HG03064 (cell line): ENCODE data around the gene B4GALT4.

Experiments used
- ATAC-seq: cut with Tn5 transposase; IDR thresholded peaks from one replicate; pipeline ENCODE4 v1.9.1; 2021; ENCODE audit warnings: low read depth; ENCODE audit not compliant: unreplicated experiment

The B4GALT4 gene

DNA sequence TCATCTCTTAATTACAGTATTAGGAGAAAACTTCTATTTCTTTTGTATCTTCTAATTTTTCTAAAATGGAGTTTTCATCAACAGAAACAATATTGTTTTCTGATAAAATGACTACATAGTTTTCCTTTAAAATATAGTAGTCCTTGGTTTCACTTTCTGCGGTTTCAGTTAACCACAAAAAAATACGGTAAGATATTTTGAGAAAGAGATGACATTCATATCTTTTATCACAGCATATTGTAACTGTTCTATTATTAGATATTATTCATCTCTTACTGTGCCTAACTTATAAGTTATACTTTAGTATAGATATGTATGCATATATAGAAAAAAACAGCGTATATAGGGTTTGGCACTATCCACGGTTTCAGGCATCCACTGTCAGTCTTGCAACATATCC is 2.3 kb downstream of the B4GALT4 start:
- ATAC-seq: no peak

DNA sequence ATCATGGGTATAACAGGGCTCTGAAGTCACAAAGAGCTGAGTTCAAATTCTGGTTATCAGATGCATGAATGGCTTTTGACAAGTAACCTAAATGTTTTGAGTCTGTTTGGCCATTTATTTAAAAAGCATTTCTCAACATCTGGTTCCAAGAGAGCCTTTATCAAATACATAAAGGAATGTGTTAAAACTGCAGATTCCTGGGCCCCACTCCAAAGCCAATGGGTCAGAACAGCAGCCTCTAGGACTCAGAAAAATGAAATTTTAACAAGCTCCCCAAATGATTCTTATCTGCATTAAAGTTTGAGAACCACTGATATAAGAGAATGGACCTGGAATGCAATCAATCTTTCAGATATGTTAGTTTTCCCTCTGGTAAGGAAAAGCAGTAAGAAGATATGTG is 3.4 kb downstream of the B4GALT4 start:
- ATAC-seq: no peak

DNA sequence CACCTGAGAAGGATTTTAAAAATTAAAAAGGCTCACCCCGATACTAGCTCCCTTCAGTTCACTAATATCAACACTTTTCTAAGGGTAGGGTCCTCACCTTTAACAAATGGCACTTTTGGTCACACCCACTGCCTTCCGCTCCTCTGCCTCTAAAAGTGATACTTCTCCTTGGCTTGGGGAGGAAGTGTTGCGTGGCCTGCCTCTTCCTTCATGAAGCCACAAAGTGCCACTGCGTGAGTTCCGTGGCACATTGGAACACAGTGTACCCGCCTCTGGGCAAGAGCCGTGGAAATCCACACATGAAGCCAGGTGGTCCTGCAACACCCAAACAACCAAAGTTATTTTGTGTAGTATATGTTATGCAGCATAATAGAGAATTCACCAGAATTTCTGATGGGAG is 3.9 kb downstream of the B4GALT4 start:
- no peak for ATAC-seq

DNA sequence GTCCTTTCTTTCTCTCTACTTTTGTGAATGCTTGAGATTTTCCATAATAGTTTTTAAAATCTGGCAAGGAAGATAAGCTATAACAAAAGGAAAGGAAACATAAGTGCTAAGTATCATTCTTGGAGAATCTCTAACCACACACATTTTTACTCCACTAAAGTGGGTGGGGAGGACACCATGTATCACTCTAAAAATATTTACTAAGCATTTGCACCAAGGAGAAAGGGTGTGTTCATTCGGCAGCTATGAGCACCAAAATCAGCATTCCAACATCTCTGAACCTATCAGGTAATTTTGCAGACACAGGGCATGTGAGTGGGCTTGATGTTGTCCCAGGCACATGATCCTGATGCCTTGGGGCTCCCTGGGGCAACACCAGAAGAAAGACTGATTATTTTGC is 5.5 kb downstream of the B4GALT4 start:
- ATAC-seq: no peak

DNA sequence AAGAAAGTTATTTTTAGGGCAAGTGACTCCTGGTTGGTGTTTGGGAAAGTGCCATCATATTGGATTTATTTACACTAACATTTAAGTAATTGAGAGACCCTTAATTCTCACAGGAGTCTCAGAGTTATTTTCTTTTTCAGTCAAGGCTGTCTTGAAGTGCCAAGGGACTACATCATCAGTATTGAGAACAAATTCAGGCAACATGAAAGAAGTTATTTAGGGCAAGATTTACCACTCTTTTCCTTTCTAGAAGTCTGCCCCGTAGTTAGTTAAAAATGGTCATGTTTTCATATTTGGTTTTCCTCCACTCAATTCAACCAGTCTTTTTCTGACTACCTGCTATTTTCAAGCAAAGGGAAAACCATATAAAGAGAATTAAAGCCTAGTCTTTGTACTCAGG is 6.1 kb downstream of the B4GALT4 start:
- no peak for ATAC-seq

DNA sequence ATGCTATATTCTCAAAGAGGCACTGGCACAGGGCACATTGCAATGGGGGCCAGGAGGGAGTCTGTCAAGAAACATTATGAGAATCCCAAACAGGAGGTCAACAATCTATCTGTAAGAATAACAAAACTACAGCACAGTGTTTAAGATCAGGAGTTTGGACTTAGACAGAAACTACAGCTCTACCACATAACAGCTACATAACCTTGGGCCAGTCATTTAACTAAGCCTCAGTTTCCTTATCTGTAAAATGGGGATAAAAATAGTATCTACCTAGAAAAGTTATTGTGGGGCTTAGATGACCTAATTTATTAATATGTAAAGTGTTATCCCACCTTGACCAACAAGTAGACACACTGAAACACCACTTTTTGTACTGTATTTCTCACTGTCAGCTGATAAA is 9.9 kb downstream of the B4GALT4 start:
- ATAC-seq: no peak

DNA sequence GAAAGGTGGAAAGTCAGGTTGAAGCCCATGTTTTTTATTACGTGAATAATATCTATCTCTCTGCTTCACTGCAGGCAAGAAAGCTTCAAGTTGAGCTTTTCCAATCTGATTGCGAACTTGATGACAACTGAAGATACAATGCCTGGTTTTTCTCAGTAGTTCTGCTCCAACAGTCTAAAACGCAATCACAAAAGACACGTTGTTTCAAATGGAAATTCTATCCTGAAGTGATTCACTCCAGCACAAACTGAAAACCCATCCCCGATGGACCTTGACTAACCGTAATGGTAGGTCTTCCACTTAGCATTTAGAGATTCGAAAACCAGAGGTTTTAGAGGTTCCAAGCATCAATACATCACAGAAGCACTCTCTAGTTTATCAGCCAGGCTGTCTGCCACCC is 10.6 kb downstream of the B4GALT4 start:
- no peak for ATAC-seq

DNA sequence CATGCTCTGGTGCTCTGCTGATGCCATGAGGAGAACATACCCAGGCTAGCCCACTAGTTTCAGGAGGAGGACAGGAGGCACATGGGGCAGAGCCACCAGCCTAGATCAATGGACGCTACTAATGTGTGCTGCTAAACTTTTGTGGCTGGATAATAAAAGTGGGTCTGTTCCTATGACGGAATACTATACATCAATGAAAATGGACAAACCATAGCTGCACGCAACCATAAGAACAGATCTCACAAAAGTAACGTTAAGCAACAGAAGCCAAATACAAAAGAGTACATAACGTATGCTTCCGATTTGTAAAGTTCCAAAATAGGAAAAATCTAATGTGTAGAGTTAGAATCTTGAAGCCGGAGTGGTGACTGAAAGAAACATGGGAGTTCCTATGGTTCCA is 11.5 kb downstream of the B4GALT4 start:
- no peak for ATAC-seq

DNA sequence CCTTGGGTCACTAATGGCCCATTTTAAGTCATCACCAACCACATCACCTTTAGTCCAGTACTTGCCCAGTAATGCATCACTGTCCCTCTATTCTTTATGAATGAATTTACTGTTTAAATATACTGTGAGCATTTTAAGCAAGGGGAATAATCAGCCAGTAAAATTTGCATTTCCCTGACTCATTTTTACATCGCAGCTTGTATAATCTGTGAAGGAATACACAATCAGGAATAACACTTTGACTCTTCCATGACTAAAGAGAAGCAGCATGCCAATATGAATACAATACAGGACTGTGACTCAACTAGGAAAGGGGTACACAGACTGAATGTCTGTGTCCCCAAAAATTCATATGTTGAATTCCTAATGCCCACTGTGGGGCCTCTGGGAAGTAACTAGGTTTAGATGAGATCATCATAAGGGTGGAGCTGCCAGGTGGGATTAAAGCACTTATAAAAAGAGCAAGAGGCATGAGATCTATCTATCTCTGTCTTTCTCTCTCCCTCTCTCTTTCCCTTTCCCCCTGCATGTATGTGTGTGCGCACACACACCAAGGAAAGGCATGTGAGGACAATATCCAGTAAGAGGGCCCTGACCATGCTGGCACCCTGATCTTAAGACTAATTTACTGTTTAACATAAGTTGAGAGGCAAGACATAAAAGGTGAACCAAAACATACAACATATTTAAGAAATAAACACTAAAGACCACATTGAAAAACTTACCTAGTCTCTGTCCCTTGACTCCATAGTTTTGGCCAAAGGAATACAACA is 12.1 kb downstream of the B4GALT4 start:
- no peak for ATAC-seq

DNA sequence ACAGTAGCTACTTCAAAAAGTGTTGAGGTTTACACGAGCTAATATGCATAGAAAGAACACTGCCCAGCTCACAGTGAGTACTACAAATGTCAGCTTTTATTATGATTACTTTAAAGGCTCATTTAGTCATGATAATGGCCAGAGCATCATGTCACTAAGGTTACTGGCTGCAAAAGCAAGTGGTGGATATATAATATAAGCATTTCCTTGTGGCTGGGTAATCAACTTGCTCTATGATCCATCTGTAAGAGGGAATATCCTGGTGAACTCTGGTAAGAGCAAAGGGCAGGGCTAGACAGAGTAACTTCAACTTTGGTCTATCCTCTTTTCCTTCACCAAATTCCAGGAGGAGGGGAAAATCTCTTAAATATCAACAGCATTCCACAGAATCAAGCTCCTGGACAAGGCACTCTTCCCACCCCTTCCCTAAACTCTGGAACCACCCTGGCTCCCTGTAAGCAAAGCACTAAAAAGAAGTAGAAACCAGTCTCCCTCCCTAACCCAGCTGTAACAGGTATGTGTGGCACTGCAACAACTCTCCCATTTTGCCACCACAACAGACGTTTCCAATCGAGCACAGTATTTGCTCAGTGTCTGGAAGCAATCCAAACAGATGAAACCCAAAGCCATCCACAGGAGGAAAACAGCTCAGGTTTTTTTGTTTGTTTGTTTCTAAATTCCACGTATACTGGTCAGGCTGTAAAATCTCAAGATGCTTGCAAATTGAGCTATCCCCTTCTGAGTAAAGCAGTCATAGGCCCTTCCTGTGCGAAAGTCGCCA is 13.4 kb downstream of the B4GALT4 start:
- no peak for ATAC-seq

DNA sequence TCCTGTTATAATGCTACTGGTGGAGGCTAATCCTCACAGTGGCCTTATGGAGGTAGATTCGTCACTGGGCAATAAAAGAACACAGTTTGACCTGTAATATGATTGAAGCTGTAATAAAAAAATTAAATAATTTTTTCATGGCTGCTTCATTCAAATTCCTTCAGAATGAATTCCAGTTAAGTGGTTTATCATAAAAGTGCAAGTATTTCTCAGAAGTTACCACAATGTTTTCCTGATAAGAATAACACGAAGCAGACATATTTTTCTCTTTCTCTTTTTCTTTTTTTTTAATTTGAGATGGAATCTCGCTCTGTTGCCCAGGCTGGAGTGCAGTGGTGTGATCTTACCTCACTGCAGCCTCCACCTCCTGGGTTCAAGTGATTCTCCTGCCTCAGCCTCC is 15.6 kb downstream of the B4GALT4 start:
- ATAC-seq: no peak

DNA sequence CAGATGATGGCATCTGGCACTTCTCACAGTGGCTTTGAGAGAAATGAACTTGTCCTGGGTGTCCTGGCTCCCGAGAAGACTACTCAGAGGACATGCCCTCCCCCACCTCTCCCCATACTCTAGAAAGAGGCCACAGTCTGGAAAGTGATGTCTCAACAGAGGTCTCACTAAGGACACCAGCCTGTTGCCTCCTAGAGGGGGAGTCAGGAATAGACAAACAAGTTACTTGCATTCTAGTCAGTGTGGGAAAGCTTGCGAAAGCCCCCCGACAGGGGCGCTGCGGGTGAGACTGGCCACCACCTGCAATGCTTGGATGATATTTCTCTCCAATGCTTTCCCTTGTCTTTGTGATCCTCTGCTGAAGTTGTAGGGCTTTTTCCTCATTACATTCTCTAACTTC is 17.2 kb downstream of the B4GALT4 start:
- ATAC-seq: no peak

DNA sequence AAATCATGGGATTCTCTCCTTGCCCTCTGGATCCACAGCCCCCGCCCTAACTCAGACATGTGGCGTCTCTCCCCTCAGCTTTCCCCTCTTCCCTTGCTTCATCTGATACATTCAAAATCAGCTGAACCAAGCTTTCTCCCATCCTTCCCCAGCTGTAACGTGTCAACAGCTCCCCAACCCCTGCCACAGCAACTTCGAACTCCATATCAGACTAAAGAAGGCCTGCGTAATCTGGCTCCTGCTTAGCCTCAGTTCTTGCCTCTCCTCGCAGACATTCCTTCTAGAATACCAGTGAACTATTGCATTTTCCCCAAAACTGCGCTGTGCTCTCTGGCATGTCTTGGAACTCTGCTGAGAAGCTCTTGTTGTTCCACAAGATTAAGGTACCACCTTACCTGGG is 18.3 kb downstream of the B4GALT4 start:
- ATAC-seq: no peak

DNA sequence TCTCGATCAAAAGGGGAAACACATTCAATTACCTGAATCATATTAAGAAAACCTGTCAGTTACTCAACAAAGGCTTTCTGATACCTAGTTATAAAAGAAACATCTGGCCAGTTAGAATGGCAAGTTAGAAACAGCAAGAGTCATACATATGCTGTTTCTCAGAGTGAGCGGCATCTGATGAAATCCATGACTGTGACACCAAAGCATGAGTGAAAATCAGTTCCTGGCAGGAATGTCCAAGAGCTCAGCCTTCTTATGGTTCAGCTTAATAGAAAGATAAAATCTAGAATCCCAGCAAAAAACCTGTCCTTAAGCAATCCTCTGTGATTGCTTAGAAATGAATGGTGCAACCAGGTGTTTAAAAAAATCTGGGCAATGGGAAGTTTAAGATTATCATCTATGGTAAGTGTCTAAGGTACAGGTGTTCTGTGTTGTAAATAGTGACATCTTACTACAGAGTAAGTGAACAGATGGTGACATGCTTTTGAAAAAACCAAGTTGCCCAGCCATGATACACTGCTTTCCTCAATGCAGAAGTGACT is 18.8 kb downstream of the B4GALT4 start:
- no peak for ATAC-seq

DNA sequence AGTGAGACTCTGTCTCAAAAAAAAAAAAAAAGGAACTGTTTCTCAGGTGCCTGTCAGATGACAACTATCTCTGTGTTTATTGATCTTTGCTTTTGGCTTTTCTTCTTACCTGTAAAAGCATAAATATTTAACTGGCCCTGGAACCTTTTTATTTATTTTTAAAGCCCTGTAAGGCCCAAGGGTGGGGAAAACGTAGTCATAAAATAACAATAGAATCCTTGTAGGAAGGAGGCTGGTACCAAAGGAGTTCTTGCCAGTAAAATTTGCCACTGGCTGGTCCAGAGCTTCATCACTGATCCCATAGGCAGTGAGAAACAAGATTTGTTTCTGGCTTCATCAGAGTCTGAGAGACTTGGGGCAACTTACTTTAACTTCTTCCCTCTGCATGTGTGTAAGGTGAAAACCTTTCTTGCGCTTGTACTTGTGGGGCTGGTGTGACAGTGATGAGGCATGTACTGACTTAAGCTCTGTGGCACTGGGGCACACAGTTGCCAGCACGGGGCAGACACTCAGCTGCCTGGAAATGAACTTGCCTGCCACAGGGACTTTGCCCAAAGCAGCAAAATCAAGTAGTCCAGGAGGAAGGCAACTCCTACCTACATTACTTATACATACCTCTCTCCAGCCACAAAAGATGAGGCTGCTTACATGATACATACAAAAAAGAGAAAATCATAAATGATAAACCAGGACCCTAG is 19.6 kb downstream of the B4GALT4 start:
- ATAC-seq: no peak

DNA sequence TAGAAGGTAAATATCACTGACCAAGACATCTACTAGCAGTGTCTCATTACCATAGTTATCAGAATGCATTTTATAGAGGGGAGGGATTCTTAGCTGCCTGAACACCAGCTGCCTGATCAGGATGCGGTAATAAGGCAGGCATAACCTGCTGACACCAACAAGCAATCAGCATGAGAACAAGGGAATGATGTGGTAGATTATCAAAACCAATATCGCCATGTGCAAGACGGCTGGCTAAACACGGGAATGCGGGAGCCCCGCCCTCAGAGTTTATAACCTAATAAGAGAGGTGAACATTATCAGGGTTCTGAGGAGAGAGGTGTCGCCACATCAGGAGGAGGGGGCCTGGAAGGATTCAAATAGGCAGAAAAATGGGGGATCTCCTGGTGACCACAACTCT is 20.5 kb downstream of the B4GALT4 start:
- ATAC-seq: no peak

DNA sequence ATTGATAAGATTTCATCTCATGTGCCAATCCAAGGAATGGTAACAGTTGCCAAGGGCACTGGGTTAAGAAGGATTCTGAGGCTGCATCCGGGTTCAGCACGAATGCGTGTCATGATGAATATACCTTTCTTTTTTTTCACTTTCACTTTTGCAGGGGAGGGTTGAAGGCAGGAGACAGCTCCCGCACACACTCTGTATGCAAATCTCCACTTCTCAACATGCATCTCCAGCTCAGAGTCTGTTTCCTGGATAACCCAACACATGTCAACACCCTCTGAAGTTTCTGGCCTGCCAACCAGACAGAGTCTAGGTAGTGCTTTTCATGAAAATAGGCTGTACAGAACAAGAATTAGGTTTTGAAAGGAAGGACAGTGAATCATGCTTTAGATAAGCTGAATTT is 21.6 kb downstream of the B4GALT4 start:
- peak; percentile 92 for ATAC-seq

DNA sequence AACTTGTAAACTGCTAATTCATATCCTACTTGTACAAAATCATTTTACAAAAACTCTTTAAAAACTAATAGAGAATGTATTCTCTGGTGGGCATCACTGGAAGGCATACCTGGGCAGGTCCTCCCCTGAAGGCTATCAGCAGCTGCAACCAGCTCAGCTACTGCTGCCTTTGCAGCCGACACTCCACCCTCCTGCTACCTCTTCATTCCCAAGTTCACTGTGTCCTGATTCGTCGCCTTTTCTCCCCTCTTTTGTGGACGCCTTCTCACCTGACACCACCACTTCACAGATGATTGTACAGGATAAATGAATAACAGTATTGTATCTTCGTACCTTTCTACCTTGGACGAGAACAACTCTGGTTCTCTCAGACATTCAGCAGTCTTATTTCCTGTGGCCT is 28.9 kb downstream of the B4GALT4 start:
- no peak for ATAC-seq

DNA sequence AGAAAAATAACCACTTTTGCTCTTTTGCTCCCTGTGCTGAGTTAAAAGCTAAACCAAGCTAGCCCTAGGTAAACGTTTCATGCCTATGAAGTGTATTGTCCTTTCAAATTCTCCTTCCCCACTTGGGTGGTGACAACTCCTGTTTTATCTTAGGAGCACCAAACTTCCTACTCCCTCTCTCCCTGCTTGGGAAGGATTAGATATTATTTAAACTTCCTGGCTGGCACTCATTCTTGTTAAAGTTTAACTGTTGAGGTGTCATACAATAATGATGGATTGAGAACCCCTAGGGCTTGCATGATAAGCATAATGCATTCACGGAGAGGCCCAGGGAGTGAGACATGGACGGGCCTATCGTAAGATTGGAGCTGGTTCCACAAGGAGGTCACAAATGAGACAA is 29.5 kb downstream of the B4GALT4 start:
- ATAC-seq: no peak

DNA sequence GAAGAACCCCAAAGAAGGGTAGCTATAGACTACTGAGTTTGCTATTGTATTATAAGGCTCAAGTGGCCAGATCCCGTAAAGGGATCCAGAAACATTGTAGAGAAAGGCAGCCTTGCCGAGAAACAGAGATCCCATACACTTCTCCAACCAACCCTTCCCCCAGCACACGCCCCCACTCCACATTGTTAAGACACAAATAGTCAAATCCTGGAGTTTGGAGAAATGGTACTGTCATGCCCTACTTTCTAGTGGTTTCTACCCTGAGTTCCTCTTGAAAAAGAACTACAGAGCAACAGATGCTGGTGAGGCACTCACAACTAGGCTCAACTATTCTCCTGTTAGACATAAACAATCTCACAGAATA is 33.2 kb downstream of the B4GALT4 start:
- ATAC-seq: no peak
